Measurements from ENCODE around the gene RAMACL.

The RAMACL gene

DNA sequence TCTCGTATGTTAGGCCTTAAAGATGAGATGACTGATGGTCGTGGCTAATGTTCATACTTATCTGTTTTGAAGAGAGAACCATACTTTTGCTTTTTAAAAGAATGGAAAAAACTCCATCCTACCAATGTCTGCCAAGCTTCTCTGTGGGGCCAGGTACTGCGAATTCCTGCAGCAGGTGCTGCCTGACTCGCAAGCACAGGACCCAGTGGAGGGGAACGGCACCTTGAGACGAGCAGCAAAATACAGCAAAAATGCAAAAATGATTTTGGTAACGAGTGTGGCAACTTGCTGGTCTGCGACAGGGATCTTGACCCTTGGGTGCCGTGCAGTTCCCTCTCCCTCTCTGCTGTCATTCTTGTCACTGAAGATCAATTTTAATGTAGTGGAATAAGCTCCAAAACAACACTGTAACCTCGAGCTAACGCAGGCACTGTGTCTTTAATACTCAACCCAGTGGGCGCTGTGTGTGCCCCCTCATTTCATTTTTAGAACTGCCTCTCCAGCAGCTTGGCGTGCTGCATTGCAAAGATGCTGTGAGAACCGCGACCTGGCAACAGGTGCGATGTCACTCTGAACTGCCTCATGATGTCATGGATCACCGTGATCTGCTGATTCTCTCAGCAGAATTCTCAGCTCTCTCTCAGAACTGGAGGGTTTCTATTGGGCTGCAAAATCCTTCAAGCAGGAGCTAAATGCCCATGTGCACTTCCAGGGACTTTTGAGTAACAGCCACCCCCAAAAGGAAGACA lies 51.6 kb downstream of the RAMACL start:
- no peak for DNase-seq (ENCODE audit: low read depth in 1 of 2, low spot score in 1 of 2)

DNA sequence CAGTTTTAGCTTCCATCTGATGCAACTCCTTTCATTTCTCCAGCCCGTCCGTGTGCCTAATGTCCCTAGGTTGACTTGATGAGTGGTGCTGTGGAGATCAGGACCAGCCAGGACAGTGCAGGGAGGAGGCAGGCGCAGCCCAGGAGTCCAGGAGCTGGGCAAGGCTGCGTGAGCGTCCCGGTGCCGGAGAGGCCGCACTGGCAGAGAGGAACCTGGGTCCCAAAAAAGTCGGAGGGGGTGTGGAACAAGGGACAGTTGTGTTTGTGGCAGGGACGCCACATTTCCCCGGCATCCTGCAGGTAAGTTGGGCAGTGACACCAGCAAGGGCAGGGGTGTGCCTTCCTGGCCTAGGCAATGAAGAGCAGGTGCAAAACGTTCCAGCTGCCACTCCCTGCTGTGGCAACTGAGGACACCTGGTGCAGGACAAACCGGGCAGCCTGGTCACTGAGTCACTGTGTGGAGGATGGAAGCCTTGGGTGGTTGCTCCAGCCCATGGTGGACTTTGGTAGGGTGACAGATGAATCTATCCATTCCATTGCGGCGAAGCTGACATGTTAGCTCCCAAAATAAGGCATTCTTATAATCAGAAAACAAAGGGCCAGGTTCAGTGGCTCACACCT lies 53.2 kb downstream of the RAMACL start:
- no peak for DNase-seq (ENCODE audit: low read depth in 1 of 2, low spot score in 1 of 2)

Measured in activated T-helper 1 cell treated with anti-CD3 and anti-CD28 coated beads, Interleukin-2, amount 50 U/mL, for 16 hours (primary cell).